ENCODE results near the gene MAN2A1.

The MAN2A1 gene

GRCh38 chr5:109708813-109709212 is 19.1 kb downstream of the MAN2A1 start:
- no peak for DNase-seq

DNA sequence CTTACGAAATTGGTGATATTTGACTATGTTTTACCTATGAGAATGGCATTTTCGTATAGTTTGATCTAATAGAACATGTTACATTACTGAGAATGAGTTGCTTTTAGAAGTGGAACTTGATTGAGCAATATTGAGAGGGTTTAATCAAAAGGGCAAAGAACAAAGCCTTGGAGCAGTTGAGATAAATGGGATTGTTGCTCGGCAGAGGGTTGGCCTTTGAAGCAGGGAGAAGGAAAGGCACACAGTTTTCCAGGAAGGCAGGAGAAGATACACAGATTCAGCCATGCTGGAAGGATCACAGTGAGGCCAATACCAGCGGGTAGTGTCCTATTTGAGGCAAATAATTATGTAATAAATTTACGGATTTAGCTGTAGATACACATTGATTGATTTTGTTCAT is 19.5 kb downstream of the MAN2A1 start:
- no peak for DNase-seq

- DNase-seq, result no peak
Observed at GRCh38 chr5:109711673-109712072, 21.9 kb downstream of the MAN2A1 start.

DNA sequence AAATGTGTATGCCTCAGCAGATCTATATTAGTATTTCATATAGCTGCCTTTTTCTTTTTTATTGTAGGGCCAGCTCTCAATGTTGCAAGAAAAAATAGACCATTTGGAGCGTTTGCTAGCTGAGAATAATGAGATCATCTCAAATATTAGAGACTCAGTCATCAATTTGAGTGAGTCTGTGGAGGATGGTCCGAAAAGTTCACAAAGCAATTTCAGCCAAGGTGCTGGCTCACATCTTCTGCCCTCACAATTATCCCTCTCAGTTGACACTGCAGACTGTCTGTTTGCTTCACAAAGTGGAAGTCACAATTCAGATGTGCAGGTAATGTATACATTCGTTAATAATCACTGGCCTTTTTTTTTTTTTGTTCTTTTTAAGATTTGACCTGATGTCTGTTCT is 23.7 kb downstream of the MAN2A1 start:
- no peak for DNase-seq

GRCh38 chr5:109714592-109714991 is 24.9 kb downstream of the MAN2A1 start:
- no peak for DNase-seq

GRCh38 chr5:109718216-109718615 is 28.5 kb downstream of the MAN2A1 start:
- DNase-seq, result no peak

DNA sequence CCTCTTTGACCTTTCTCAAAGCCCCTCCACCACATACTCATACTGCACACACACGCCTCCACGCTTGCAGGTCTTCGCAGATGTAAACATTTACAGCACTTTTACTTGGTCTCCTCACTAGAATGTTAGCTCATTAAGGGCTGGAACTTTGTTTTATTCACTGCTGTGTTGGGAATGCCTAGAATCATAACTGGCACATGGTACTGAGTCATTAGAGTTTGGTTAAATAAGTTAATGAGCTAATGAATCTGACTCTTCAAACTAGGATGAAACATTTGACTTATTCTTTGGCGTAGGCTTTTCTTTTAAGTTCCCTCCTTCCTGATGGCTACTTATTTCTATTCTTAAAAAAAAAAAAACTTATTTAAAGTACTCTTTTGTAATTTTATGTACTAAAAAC is 28.9 kb downstream of the MAN2A1 start:
- DNase-seq, result no peak

DNA sequence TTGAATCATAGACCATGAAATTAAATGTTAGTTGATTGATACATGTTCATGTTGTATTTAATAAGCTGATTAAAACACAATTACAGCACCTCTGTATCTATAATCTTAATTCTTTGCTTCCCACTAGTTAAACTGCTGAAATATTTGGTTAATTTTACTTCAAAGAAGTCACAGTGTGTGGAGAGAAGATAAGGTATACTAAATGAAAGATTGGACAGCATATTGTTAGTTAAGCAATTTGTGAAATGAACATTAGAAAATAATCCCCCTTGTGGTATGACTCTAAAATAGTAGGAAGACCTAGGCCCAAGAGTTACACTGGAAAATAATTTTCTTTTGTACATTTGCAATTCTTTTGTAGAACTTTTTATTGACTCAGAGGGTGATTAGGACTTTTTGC is 30.3 kb downstream of the MAN2A1 start:
- no peak for DNase-seq

GRCh38 chr5:109721741-109722140 is 32.0 kb downstream of the MAN2A1 start:
- no peak for DNase-seq

- DNase-seq, result no peak
Observed at GRCh38 chr5:109723606-109724005, 33.9 kb downstream of the MAN2A1 start.

DNA sequence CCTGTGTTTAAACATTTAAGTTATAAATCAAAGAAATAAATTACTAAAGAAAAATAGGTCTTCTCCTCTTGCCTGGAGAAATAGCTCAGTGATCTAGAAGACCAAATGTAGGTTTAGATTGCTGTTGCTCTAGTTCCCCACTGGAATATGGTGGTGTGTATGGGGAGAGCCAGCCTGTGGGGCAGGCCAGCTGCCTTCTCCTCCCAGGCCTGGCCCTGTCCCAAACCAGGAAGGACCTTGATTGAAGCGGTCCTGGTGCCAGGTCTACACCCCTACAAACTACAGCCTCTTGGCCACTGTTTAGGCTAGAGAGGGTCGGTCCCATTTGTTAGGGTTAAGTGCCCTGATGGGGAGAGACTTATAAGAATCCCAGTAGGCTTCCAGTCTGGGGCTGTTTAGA is 35.4 kb downstream of the MAN2A1 start:
- DNase-seq, result no peak

DNA sequence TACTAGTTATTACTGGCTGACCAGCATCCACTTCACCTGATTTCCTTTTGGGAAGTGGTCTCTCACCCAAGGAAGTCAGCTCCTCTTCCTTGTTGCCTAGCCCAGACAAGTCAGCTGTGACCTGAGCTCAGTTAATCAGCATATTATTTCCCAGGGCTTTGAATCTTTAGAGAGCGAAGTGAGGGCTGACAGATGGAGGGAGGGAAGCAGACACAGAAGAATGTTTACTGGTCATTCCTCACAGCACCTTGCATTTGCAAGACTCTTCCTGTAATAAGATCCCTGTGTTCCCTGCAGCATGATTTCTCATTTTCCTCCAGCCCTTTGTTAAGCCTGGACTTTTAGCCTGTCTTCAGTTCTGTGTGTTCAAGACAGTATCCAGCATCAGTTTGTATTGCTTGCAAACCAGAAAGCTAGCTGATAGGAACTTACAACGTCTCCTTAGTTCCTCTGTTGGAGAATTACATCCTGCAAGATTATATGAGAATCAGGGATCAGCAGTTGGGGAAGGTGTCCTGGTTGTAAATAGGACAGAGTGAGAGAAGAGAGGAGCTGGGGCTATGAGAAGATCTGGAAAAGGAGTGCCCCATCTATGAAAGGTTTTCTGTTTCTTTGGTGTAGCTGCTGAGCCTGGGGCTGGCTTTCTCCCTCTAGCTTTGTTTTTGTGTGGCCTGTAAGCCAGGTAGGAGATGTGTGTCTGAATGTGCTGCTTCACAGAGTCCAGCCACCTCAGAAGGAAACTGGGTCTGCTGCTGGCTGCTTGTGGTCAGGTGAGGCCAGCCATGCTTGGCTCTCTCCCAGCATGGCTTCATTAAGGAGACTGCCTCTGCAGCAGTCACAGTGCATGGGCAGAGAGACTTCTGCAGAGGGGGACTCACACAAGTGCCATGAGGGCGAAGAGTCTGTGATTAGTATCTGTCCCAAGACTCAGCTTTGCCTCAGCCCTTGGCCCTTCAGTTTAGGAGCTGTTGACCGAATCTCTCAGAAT is 50.3 kb downstream of the MAN2A1 start:
- no peak for DNase-seq

DNA sequence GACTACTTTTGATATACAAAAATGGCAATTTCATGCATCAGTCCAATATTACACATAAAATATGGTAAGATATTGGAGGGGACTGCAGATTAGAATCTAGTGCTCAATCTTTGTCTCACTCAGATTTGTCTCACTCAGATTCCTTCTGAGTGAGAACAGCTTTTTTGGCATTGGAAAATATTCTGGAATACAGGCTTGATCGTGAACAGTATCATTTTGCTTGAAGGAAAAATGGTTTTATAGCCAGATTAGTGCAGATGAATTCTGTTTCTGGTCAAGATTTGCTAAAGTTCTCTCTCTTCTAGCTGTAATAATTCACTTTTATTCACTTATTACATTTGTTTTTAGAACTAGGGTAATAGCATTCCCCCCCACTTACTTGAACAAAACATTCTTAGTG is 51.2 kb downstream of the MAN2A1 start:
- DNase-seq, result no peak

- no peak for DNase-seq
Observed at GRCh38 chr5:109741390-109741789, 51.7 kb downstream of the MAN2A1 start.

DNA sequence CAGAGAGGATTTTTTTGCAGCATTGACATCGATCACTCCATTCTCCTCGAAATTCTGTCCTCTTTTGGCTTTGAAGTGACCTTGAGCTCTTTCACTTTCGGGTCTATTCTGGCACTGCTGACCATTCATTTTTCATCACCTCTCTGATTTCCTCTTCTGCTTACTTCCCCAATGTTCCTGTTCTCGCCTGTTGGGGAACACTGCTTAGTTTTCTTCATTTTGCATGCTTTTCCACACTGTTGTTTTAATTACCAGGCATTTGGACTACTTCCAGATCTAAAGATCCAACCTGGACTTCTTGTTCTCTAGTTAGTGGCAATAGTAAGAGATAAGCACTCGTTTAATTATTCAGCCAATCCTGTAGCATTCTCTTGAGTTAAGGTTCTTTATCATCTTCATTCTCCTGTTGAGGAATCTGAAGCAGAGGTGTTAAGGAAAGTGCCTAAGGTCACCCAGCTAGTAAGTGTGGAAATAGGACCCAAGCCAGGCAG is 53.4 kb downstream of the MAN2A1 start:
- no peak for DNase-seq

DNA sequence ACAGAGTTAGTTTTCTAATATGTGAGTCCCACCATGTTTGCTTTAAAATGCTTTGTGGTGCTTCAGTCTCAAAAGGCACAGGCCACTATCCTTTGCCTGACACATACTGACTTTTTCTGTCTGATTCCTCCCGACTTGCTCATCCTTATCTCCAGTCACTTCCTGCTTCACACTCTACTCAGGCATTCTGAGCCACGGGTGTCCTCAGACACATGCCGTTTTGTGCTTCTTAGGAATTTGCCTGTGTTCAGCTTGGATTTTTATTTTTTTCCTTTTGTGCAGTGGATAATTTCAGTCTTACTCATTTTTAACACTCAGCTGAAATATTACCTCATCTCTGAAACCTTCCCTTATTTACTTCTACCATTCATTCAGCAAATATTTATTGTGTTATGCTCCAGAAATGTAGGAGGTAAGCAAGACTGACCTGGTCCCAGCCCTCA is 54.1 kb downstream of the MAN2A1 start:
- DNase-seq, result no peak

DNA sequence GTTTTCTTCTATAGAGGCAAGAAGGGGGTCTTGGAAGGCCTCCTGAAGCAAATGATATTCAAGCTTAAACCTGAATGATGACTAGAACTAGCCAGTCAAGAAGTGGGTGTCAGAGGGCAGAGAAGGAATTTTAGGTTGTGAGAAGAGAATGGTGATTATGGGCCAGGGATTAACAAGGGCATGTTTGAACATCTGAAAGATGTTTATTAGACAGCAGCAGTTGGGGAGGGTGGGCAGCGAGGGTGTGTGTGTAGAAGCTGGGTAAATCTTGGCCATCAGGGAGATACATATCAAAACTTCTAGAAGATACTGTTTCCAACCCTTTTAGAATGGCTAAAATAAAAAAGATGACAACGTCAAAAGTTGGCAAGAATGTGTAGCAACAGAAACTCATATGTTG is 54.5 kb downstream of the MAN2A1 start:
- DNase-seq, result no peak

DNA sequence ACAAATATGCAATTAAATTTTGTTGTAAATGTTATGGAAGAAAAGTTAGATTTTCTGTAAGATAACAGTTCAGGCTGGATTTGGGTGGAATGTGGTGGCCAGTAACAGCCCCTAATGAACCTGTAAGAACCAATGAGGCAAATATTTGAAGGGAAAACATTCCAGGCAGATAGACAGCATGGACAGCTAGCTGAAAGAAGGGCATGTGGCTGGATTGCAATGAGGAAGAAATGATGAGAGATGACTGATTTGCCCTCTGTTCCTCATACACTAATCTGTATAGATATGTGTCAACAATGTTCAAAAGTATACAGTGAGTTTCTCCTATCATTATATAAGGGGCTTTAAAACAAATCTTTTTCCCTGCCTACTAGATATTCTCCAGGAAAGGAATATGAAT is 58.8 kb downstream of the MAN2A1 start:
- no peak for DNase-seq

DNA sequence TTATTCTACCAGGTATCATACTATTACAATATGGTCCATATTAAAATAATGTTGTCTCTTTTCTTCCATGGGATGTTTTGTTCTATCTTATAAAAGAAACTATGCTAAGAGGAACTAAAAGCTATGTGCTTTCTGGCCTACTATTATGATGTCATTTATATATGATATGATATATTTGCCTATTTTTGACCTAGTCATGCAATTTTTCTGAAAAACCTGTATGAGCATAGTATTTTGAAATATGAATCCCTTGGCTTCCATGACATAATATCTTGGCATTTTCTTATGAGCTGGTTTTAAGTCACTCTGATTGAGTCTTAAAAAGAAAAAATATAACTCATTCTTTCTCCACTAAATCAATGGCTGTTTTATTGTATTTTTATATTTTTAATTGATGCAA is 60.7 kb downstream of the MAN2A1 start:
- no peak for DNase-seq

GRCh38 chr5:109753279-109753678 is 63.6 kb downstream of the MAN2A1 start:
- no peak for DNase-seq

- no peak for DNase-seq
Observed at GRCh38 chr5:109754319-109754718, 64.6 kb downstream of the MAN2A1 start.

DNA sequence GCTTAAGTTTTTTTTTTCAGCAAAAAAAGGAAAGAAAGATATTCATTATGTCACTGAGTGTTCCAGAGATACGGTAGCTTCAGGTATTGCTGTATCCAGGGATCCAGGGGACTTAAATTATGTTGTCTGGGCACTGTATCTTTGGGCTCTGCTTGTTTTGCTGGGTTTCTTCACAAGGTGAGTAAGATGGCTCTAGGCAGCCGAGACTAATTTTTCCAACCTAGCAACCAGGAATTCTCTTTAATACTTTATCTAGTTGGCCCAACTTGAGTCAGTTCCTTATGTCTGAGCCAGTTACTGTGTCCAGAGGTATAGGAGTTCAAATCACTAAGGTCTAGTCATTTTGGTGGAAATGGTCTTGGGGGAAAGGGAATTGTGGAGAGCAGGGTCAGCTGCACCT is 66.0 kb downstream of the MAN2A1 start:
- DNase-seq, result no peak

DNA sequence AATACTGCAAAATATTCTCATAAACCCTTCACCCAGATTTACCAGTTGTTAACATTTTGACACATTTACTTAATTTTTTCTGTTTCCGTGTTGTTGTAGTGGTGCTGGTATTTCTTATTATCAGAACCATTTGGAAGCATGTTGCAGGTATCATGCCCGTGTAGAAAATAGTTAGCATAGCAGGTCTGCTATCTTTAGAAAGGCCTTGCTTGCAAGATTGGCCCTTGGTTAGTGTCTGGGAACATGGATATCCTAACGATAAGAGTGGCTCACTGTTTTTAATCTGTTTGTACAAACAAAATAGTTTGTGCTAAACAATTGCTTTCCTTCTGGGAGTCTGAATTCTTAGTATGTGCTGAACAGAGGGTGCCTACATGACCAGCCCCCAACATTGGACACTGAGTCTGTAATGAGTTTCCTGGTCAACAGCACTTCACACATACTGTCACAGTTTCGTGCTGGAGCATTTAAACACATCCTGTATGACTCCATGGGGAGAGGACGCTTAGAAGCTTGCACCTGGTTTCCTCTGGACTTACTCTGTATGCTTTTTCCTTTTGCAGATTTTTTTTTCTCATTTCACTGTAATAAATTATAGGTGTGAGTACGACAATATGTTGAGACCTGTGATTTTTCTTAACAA is 66.9 kb downstream of the MAN2A1 start:
- no peak for DNase-seq

DNA sequence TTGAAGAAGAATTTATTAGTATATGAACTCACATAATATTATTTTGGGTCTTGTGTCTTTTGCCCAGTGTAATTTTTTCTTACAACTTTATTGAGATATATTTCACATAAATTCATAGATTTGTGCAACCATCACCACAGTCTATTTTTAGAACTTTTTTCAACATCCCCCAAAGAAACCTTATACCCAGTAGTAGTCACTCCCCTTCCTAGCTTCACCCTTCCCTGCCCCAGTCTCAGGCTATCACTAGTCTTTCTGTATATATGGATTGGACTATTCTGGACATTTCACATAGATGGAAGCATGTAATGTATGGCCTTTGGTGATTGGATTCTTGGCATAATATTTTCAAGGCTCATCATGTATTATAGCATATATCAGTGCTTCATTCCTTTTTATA is 67.8 kb downstream of the MAN2A1 start:
- DNase-seq, result no peak
